H1 (cell line): ENCODE results near the gene GPRIN3. TPM values are rescaled to one million over a fixed set of nuclear protein-coding genes. Genes with fewer than 3 reads are reported as not detected.

Source experiments
- CTCF ChIA-PET: fragments of 300-600 bp; sonication (Branson Sonifier 250); formaldehyde crosslinking; loops from one replicate; lab custom pipeline; 2021; ENCODE audit not compliant: partially characterized antibody; lab: Charles Lee
- POLR2A ChIA-PET: fragments of 300-600 bp; sonication (Branson Sonifier 250); formaldehyde crosslinking; loops from one replicate; lab custom pipeline; 2021; ENCODE audit warnings: inconsistent platforms; ENCODE audit not compliant: partially characterized antibody; lab: Charles Lee
- DNase-seq, 2 experiments: peaks; one replicate each; pipeline versions ENCODE4 v3.0.0 to v3.0.0-alpha.2; 2010 to 2022; ENCODE audit warnings: low spot score in 2 of 2, low read depth in 1 of 2, mixed read lengths in 1 of 2
- FAIRE-seq: peaks from 2 replicates; lab custom pipeline; 2011; peaks lifted over from hg19 to GRCh38; lab: Jason Lieb, UNC
- H2AFZ ChIP-seq: 2 replicates; pipeline ENCODE4 v1.8.1; 2012; ENCODE audit warnings: low read length, inconsistent platforms
- H2AK5ac ChIP-seq: 2 replicates; pipeline ENCODE4 v1.6.1; 2013; ENCODE audit warnings: low read depth, low read length
- H2BK120ac ChIP-seq: replicated peaks from 2 replicates; pipeline ENCODE3; 2013; ENCODE audit warnings: low read depth, low read length, inconsistent platforms
- H2BK12ac ChIP-seq: 2 replicates; pipeline ENCODE4 v1.6.1; 2013; ENCODE audit warnings: low read depth, low read length
- H2BK15ac ChIP-seq: 2 replicates; pipeline ENCODE4 v1.6.1; 2013; ENCODE audit warnings: low read length
- H2BK20ac ChIP-seq: 2 replicates; pipeline ENCODE4 v1.6.1; 2013; ENCODE audit warnings: low read length
- H2BK5ac ChIP-seq: 2 replicates; pipeline ENCODE4 v1.6.1; 2013; ENCODE audit warnings: low read depth, low read length
- H3K14ac ChIP-seq: 2 replicates; pipeline ENCODE4 v1.6.1; 2013; ENCODE audit warnings: inconsistent platforms; ENCODE audit not compliant: insufficient read length
- H3K18ac ChIP-seq: 2 replicates; pipeline ENCODE4 v1.6.1; 2013; ENCODE audit warnings: low read length; ENCODE audit errors: extremely low read depth
- H3K23ac ChIP-seq: 2 replicates; pipeline ENCODE4 v1.6.1; 2013; ENCODE audit warnings: inconsistent platforms; ENCODE audit not compliant: insufficient read length
- H3K23me2 ChIP-seq: 2 replicates; pipeline ENCODE4 v1.6.1; 2013; ENCODE audit warnings: low read depth, low read length
- H3K27ac ChIP-seq: 2 replicates; pipeline ENCODE4 v1.6.1; 2011; ENCODE audit warnings: low read depth, low read length, inconsistent platforms
- H3K27me3 ChIP-seq, 4 experiments: replicated peaks in 1 of 4; 1 replicate in 1 of 4; 2 replicates in 3 of 4; pipeline versions ENCODE4 v1.6.1 to v1.8.1; 2011 to 2013; ENCODE audit warnings: low read length in 3 of 4, mild to moderate bottlenecking in 3 of 4, inconsistent platforms in 2 of 4, mixed read lengths in 2 of 4, moderate library complexity in 1 of 4; ENCODE audit not compliant: control insufficient read depth in 3 of 4, insufficient read depth in 3 of 4; ENCODE audit errors: extremely low read depth in 1 of 4
- H3K36me3 ChIP-seq, 4 experiments: 2 replicates each; pipeline versions ENCODE4 v1.6.1 to v1.8.1; 2011 to 2013; ENCODE audit warnings: mild to moderate bottlenecking in 4 of 4, low read length in 3 of 4, moderate library complexity in 2 of 4, control low read depth in 1 of 4, inconsistent platforms in 1 of 4; ENCODE audit not compliant: insufficient read depth in 4 of 4, control insufficient read depth in 2 of 4
- H3K4ac ChIP-seq: replicated peaks from 2 replicates; pipeline ENCODE3; 2013; ENCODE audit warnings: low read length, low read depth, mixed read lengths, inconsistent platforms; ENCODE audit not compliant: insufficient read length
- H3K4me1 ChIP-seq, 4 experiments: replicated peaks in 1 of 4; 1 replicate in 1 of 4; 2 replicates in 3 of 4; pipeline versions ENCODE4 v1.6.1 to v1.8.1; 2011 to 2013; ENCODE audit warnings: low read length in 3 of 4, inconsistent platforms in 2 of 4, mixed read lengths in 1 of 4; ENCODE audit not compliant: insufficient read depth in 4 of 4, control insufficient read depth in 3 of 4
- H3K4me2 ChIP-seq, 2 experiments: 2 replicates each; pipeline versions ENCODE4 v1.6.1 to v1.8.1; 2011 to 2013; ENCODE audit warnings: low read depth in 2 of 2, low read length in 2 of 2, control low read depth in 1 of 2, inconsistent platforms in 1 of 2, mild to moderate bottlenecking in 1 of 2; ENCODE audit not compliant: insufficient read depth in 1 of 2
- H3K4me3 ChIP-seq, 4 experiments: fragments of 200-600, 300-600 bp in 1 of 4; sonication (generic), shearing (Covaris generic), sonication (Bioruptor Twin) in 1 of 4; 2 replicates each; pipeline versions ENCODE4 v1.5.1 to v1.8.1; 2011 to 2016; ENCODE audit warnings: low read length in 4 of 4, low read depth in 3 of 4, control low read depth in 2 of 4, inconsistent platforms in 2 of 4, mild to moderate bottlenecking in 2 of 4, mixed read lengths in 1 of 4, moderate library complexity in 1 of 4; ENCODE audit not compliant: insufficient read depth in 2 of 4; ENCODE audit errors: extremely low read depth in 1 of 4
- H3K56ac ChIP-seq: replicated peaks from 2 replicates; pipeline ENCODE3; 2013; ENCODE audit warnings: low read depth, mild to moderate bottlenecking, mixed read lengths, low read length, inconsistent platforms; ENCODE audit not compliant: insufficient read length
- H3K79me1 ChIP-seq: 2 replicates; pipeline ENCODE4 v1.6.1; 2013; ENCODE audit warnings: low read depth, low read length, control low read depth
- H3K79me2 ChIP-seq, 2 experiments: 2 replicates each; pipeline versions ENCODE4 v1.6.1 to v1.8.1; 2012 to 2013; ENCODE audit warnings: low read length in 2 of 2, mild to moderate bottlenecking in 2 of 2, inconsistent platforms in 1 of 2; ENCODE audit not compliant: insufficient read depth in 2 of 2, control insufficient read depth in 1 of 2
- H3K9ac ChIP-seq, 4 experiments: replicated peaks in 1 of 4; 1 replicate in 1 of 4; 2 replicates in 3 of 4; pipeline versions ENCODE4 v1.6.1 to v1.8.1; 2011 to 2013; ENCODE audit warnings: low read depth in 3 of 4, low read length in 3 of 4, control low read depth in 2 of 4, mild to moderate bottlenecking in 2 of 4, moderate library complexity in 2 of 4, inconsistent platforms in 1 of 4; ENCODE audit errors: extremely low read depth in 1 of 4
- H3K9me3 ChIP-seq, 2 experiments: 2 replicates each; pipeline versions ENCODE4 v1.6.1 to v1.8.1; 2012 to 2013; ENCODE audit warnings: mild to moderate bottlenecking in 2 of 2, moderate library complexity in 2 of 2, control low read depth in 1 of 2, inconsistent platforms in 1 of 2, low read depth in 1 of 2, low read length in 1 of 2, mixed read lengths in 1 of 2; ENCODE audit not compliant: insufficient read depth in 2 of 2
- H4K20me1 ChIP-seq, 2 experiments: replicated peaks in 1 of 2; 2 replicates each; pipeline versions ENCODE3 to v1.8.1; 2011 to 2013; ENCODE audit warnings: inconsistent platforms in 2 of 2, low read length in 2 of 2, mild to moderate bottlenecking in 1 of 2; ENCODE audit not compliant: insufficient read depth in 2 of 2, control insufficient read depth in 1 of 2
- H4K5ac ChIP-seq: 2 replicates; pipeline ENCODE4 v1.6.1; 2013; ENCODE audit warnings: low read length, low read depth, mixed read lengths, inconsistent platforms; ENCODE audit not compliant: insufficient read length
- H4K8ac ChIP-seq: 2 replicates; pipeline ENCODE4 v1.8.0; 2013; ENCODE audit warnings: mild to moderate bottlenecking, moderate library complexity, low read length, inconsistent platforms; ENCODE audit not compliant: insufficient read depth; ENCODE audit errors: extremely low read depth
- H4K91ac ChIP-seq: replicated peaks from 2 replicates; pipeline ENCODE3; 2013; ENCODE audit warnings: low read length, mixed read lengths, inconsistent platforms; ENCODE audit not compliant: insufficient read length
- BRCA1 ChIP-seq: IDR thresholded peaks from 2 replicates; pipeline ENCODE4 v1.6.1; 2012; ENCODE audit warnings: low read depth, low read length, improper control_type of control experiment
- MAFK ChIP-seq: IDR thresholded peaks from 2 replicates; pipeline ENCODE4 v1.6.1; 2012; ENCODE audit warnings: low read depth, mild to moderate bottlenecking, improper control_type of control experiment, low read length
- POLR2A ChIP-seq, 2 experiments: IDR thresholded peaks; 1 replicate in 1 of 2; 2 replicates in 1 of 2; pipeline ENCODE4 v1.6.1; 2011; ENCODE audit warnings: low read depth in 2 of 2, low read length in 2 of 2, mild to moderate bottlenecking in 2 of 2; ENCODE audit errors: control extremely low read depth in 1 of 2
- RNF2 ChIP-seq: fragments of 200-900, 300-1000 bp; sonication (generic); IDR thresholded peaks from 2 replicates; pipeline ENCODE4 v1.7.1; 2016; ENCODE audit warnings: borderline replicate concordance, low read depth, mild to moderate bottlenecking, antibody characterized with exemption, low read length; ENCODE audit not compliant: poor library complexity, severe bottlenecking; ENCODE audit errors: missing control alignments
- SIN3A ChIP-seq, 2 experiments: IDR thresholded peaks in 1 of 2; conservative IDR thresholded peaks in 1 of 2; 2 replicates each; pipeline ENCODE4 v1.6.1; 2011 to 2012; ENCODE audit warnings: low read length in 2 of 2, improper control_type of control experiment in 1 of 2, low read depth in 1 of 2, mild to moderate bottlenecking in 1 of 2
- SIX5 ChIP-seq: IDR thresholded peaks from 2 replicates; pipeline ENCODE4 v1.6.1; 2011; ENCODE audit warnings: mild to moderate bottlenecking, low read depth, low read length
- SP2 ChIP-seq: IDR thresholded peaks from 2 replicates; pipeline ENCODE4 v1.6.1; 2012; ENCODE audit warnings: mild to moderate bottlenecking, low read length, inconsistent platforms
- YY1 ChIP-seq: IDR thresholded peaks from 2 replicates; pipeline ENCODE4 v1.6.1; 2011; ENCODE audit warnings: low read depth, mild to moderate bottlenecking, low read length
- WGBS, 2 experiments: shearing (Covaris generic) in 1 of 2; methylation state at CpG; one replicate each; pipeline versions ENCODE4 v1.1.6 to v1.1.7; 2013 to 2015; ENCODE audit warnings: low lambda C conversion rate in 2 of 2, mixed read lengths in 2 of 2, inconsistent platforms in 1 of 2, low coverage in 1 of 2, missing lambda C conversion rate in 1 of 2; ENCODE audit not compliant: insufficient replicate concordance in 2 of 2, insufficient coverage in 1 of 2, insufficient read length in 1 of 2; ENCODE audit errors: extremely low coverage in 1 of 2, missing lambda C conversion rate in 1 of 2; 5-methylcytosine and 5-hydroxymethylcytosine counted together
- polyA plus RNA-seq, 7 experiments: library from polyadenylated mRNA; depleted of rRNA in 3 of 7; stranded (reverse) in 5 of 7; unstranded in 2 of 7; fragments of >200 nt in 5 of 7; fragments of 200-250 nt in 2 of 7; gene quantifications; 1 replicate in 5 of 7; 2 replicates in 1 of 7; 4 replicates in 1 of 7; pipeline versions ENCODE4 v1.2.1 to v1.2.3, GENCODE V29; 2011 to 2013; ENCODE audit warnings: missing spikeins in 2 of 7, mixed read lengths in 2 of 7
- total RNA-seq: library from RNA; stranded (reverse); fragmentation: NEBNext Ultra II Directional; extraction: Animal tissue kit (Norgen Biotek cat#: 25700); gene quantifications from 2 replicates; pipeline ENCODE4 v1.2.1, GENCODE V29; 2021
- TF ChIP-seq, protein P1 (sequence below): IDR thresholded peaks from 2 replicates; pipeline ENCODE4 v1.6.1; 2012; ENCODE audit warnings: low read length, inconsistent platforms

The GPRIN3 gene
- total and polyA plus RNA-seq, 2 of the 8 experiments (the other 6 are each of a cell fraction or from before 2014, with no cell fraction given): 0.17 to 1.4 TPM

DNA sequence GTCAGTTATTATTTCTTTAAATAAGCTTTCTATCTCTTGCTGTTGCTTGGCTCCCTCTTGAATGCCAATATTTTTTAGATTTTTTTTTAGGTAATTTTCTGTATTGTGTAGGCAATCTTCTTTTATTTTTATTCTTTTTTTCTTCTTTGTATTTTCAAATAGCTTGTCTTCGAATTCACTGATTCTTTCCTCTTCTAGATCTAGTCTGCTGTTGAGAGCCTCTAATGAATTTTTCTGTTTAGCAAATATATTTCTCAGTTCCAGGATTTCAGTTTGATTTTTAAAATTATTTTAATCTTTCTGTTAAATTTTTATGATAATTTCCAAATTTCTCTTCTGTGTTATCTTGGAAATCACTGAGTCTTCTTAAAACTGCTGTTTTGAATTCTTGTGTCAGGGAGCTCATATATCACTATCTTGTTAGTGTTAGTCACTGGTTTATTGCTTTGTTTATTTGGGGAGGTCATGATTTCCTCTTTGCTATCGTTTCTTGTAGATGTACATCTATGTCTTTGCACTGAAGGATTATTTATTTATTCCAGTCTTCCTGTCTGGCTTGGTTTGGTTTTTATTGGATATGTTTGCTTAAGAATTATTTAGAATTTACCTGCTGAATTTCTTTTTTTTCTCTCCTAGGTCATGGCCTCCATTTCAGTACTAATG, 39.9 kb upstream of the GPRIN3 start:
- Histone ChIP-seq H3K23me2 (no peaks in the 10 kb centered on the region), H2BK20ac (no peak overlapping the region), H3K79me2 (no peaks in the 10 kb centered on the region), H3K4me3 (no peak overlapping the region), H2BK15ac (no peak overlapping the region), H4K8ac (no peak overlapping the region), H2BK120ac (no peak overlapping the region), H3K56ac (no peak overlapping the region), H2AFZ (no peak overlapping the region), H2BK12ac (no peak overlapping the region), H2BK5ac (no peak overlapping the region), H4K5ac (no peak overlapping the region), H3K14ac (no peak overlapping the region), H4K20me1 (no peaks in the 10 kb centered on the region), H4K91ac (no peak overlapping the region), H3K27me3 (peaks cover 0 to 1% (median 0%) of the 10 kb centered on the region in 4 experiments; a peak in 1 of 7 replicates), H3K4me1 (no peaks in the 10 kb centered on the region), H3K18ac (no peak overlapping the region), H3K4me2 (no peak overlapping the region), H2AK5ac (no peak overlapping the region), H3K4ac (no peak overlapping the region), H3K27ac (no peak overlapping the region), H3K79me1 (no peaks in the 10 kb centered on the region), H3K9ac (no peak overlapping the region), H3K23ac (no peak overlapping the region), H3K36me3 (no peaks in the 10 kb centered on the region), H3K9me3 (peaks cover 3% of the 10 kb centered on the region in 2 experiments; a peak in 1 of 4 replicates)
- FAIRE-seq (no peak), DNase-seq (no peak)
- POLR2A ChIA-PET: no interaction called here
- 88% methylated on average over 2 of the region's 2 CpGs; no CpG with 5 or more reads in 1 of the 2 experiments for WGBS, 2 experiments
- CTCF ChIA-PET: no interaction called here
- TF ChIP-seq SP2 (no peak), RNF2 (no peak), SIN3A (conservative IDR thresholded peaks at IDR 0.05 in 1 of 2, IDR thresholded peaks at IDR 0.05 in 1 of 2; ENCODE audit: low read depth in 1 of 2, low read length in 2 of 2) (no peak), SIX5 (no peak), BRCA1 (no peak), YY1 (no peak), MAFK (no peak), POLR2A (IDR thresholded peaks at IDR 0.05; ENCODE audit: control extremely low read depth in 1 of 2, low read depth in 2 of 2, low read length in 2 of 2) (no peak)
- TF ChIP-seq, protein P1, sequence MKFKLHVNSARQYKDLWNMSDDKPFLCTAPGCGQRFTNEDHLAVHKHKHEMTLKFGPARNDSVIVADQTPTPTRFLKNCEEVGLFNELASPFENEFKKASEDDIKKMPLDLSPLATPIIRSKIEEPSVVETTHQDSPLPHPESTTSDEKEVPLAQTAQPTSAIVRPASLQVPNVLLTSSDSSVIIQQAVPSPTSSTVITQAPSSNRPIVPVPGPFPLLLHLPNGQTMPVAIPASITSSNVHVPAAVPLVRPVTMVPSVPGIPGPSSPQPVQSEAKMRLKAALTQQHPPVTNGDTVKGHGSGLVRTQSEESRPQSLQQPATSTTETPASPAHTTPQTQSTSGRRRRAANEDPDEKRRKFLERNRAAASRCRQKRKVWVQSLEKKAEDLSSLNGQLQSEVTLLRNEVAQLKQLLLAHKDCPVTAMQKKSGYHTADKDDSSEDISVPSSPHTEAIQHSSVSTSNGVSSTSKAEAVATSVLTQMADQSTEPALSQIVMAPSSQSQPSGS: no peak
